ENCODE data around the gene TAS2R4.
"Not testable (repeated sequence)": the region's sequence is repeated elsewhere in the genome, so short reads cannot be mapped to it uniquely, and the experiment has no call there.

TAS2R4 gene

DNA sequence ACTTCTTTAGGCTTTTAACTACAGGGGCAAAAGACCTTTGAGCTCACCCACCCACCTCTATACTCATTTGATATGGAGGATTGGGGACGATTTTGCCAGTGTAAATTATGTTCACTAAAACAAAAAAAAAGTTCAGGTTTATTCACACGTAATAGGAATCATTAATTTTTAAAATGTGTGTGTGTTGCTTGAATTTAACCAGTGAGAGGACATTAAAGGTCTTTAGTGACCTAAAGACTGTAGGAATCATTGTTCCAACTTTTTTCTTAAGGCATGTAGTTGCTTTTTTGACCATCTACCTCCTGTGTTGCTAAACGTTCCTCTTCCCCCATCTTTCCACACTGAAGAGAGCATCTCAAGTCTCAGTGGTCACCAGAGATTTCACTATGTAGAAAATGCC, 37.2 kb upstream of the TAS2R4 start:
- DNase-seq (ENCODE audit: low read depth), result no peak
- TF ChIP-seq, protein P1, sequence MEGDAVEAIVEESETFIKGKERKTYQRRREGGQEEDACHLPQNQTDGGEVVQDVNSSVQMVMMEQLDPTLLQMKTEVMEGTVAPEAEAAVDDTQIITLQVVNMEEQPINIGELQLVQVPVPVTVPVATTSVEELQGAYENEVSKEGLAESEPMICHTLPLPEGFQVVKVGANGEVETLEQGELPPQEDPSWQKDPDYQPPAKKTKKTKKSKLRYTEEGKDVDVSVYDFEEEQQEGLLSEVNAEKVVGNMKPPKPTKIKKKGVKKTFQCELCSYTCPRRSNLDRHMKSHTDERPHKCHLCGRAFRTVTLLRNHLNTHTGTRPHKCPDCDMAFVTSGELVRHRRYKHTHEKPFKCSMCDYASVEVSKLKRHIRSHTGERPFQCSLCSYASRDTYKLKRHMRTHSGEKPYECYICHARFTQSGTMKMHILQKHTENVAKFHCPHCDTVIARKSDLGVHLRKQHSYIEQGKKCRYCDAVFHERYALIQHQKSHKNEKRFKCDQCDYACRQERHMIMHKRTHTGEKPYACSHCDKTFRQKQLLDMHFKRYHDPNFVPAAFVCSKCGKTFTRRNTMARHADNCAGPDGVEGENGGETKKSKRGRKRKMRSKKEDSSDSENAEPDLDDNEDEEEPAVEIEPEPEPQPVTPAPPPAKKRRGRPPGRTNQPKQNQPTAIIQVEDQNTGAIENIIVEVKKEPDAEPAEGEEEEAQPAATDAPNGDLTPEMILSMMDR (conservative IDR thresholded peaks at IDR 0.05; ENCODE audit: low read length), result no peak
- peak overlapping the region; percentile 95 for H3K4me3 ChIP-seq (ENCODE audit: low read length)

DNA sequence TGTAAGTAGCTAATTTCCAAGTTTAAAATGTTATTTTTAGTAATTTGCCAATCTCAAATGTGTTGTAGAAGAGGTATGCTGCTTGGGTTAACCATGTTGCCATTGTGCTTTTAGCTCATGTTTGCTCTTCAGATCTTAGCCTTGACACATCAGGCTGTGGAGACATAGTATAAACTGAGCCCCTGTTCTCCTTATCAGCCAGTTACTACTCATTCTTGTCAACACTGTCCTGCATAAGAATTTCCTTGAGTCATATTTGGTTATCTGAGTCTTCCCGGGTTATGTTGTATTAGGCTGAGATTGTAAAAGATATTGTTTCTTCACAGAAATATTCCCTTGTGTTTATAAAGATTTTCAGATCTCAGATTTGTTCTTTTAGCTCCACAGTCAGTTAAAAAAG, 34.2 kb upstream of the TAS2R4 start:
- DNase-seq (ENCODE audit: low read depth), result no peak
- TF ChIP-seq, protein P1 (conservative IDR thresholded peaks at IDR 0.05; ENCODE audit: low read length), result no peak
- no peak overlapping the region for H3K4me3 ChIP-seq (ENCODE audit: low read length)

DNA sequence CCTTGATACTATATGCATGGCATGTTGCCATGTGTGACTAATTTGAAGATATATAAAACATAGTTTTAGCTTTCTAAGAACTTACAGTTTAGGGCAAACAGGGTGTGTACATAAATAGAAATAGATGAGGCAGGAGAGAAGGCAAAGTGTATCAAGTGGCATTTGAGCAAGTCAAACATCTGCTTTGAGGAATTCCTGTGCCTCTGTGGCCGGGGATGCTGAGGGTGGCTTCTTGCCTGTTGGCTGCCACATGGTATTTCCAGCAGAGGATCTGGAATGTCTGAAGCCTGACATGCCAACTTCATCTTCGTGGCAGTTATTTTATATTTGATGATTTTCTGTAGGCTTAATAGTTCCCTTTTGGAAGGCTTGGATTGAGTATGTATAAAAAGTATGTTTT, 32.3 kb upstream of the TAS2R4 start:
- H3K4me3 ChIP-seq (ENCODE audit: low read length), result no peak overlapping the region
- no peak for DNase-seq (ENCODE audit: low read depth)
- TF ChIP-seq, protein P1 (conservative IDR thresholded peaks at IDR 0.05; ENCODE audit: low read length), result no peak

DNA sequence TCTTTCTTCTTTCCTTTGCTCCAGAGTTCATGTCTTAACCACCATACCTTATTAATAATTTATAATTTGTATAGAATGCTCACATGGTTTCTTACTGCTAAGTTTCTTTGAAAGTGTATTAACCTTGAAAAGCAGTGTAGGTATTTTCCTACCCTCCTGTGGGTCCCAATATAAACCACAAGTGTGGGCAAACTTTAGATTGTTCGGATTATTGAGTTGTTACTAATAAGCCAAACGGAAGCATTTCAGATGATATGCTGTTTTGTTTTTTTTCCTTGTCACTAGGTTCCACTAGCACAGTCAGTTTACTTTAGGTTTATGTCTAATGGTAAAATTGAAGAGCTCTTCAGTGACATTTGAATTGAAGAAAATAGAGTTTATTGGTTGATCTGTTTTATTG, 28.1 kb upstream of the TAS2R4 start:
- DNase-seq (ENCODE audit: low read depth), result no peak
- TF ChIP-seq, protein P1 (conservative IDR thresholded peaks at IDR 0.05; ENCODE audit: low read length), result no peak
- H3K4me3 ChIP-seq (ENCODE audit: low read length), result no peak overlapping the region

DNA sequence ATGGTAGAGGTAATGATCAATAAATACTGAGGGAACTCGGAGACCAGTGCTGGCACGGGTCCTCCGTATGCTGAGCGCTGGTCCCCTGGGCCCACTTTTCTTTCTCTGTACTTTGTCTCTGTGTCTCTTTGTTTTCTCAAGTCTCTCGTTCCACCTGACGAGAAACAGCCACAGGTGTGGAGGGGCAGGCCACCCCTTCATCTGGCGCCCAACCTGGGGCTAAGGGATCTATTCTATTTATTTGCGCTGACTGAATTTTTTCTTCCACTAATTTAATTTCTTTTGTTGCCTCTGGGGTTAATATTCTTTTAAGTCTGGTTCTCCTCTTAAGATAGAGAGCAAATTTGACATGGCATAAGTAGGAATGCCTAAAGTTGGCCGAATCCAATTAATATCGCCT, 24.6 kb upstream of the TAS2R4 start:
- peak; percentile 4 for DNase-seq (ENCODE audit: low read depth)
- H3K4me3 ChIP-seq (ENCODE audit: low read length), result not testable (repeated sequence)

DNA sequence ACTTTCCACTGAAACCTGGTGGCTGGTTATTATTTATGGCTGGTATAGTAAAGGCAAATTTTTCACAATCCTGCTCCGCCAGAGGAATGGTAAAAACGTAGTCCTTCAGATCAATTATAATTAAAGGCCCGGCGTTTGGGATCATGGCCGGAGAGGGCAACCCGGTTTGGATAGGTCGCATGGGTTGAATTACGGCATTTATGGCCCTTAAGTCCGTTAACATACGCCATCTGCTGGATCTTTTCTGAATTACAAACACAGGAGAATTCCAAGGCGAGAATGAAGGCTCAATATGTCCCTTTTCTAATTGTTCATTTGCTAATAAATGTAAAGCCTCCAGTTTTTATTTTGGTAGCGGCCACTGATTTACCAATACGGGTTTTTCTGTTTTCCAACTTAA, 23.8 kb upstream of the TAS2R4 start:
- TF ChIP-seq, protein P1 (conservative IDR thresholded peaks at IDR 0.05; ENCODE audit: low read length), result peak; percentile 34; the same call in 1 of the 2 replicates
- no peak overlapping the region for H3K4me3 ChIP-seq (ENCODE audit: low read length)
- DNase-seq (ENCODE audit: low read depth), result no peak

DNA sequence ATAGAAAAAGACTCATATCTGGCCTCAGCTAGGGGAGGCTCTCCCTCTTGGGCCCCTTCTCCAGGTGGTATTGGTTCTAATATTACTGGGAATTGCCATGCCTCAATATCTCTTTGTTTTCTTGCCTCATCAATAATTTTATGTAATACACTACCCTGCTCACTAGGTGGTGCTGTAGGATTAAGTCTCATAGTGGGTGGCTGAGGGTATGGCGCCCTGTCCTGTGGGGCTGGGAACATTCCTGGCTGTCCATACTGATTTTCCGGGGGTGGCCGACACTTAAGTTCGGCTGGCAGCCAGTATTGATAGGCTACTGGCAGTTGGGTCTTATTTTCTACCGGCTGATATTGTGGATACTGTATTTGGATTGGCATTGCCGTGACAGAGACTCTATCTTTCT, 21.5 kb upstream of the TAS2R4 start:
- H3K4me3 ChIP-seq (ENCODE audit: low read length), result no peak overlapping the region
- DNase-seq (ENCODE audit: low read depth), result peak; percentile 9
- TF ChIP-seq, protein P1 (conservative IDR thresholded peaks at IDR 0.05; ENCODE audit: low read length), result peak; percentile 45

DNA sequence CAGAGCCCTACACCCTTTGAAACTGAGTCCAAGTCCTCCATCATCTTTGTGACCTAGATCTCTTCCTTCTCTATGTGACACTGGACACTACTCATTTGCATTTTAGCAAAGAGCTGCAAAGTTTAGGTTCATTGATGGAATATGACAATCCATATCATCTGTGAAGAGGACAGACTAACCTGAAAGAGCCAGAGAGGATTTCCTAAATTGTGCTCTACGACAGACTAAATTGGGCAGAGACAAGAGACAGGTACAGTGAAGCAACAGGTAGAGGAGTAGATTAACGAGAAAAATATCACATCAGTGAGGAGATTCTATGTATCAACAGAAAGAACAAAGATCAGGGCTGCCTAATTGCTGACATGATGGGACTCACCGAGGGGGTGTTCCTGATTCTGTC, 12.7 kb upstream of the TAS2R4 start, which contains the start of gene TAS2R3:
Gene TAS2R3, plus strand, starts transcription at position 301 of the 400 bp plus-strand sequence. Its CDS starts 62 bp downstream, at position 363.
- H3K4me3 ChIP-seq (ENCODE audit: low read length), result no peak within 1 kb of the TSS
- no peak for DNase-seq (ENCODE audit: low read depth)
- TF ChIP-seq, protein P1 (conservative IDR thresholded peaks at IDR 0.05; ENCODE audit: low read length), result no peak

DNA sequence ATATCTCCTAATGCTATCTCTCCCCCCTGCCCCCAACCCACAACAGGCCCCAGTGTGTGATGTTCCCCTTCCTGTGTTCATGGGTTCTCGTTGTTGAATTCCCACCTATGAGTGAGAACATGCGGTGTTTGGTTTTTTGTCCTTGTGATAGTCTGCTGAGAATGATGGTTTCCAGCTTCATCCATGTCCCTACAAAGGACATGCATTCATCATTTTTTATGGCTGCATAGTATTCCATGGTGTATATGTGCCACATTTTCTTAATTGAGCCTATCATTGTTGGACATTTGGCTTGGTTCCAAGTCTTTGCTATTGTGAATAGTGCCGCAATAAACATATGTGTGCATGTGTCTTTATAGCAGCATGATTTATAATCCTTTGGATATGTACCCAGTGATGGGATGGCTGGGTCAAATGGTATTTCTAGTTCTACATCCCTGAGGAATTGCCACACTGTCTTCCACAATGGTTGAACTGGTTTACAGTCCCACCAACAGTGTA, 6.3 kb upstream of the TAS2R4 start:
- DNase-seq (ENCODE audit: low read depth); H3K4me3 ChIP-seq (ENCODE audit: low read length): not testable (repeated sequence)
